ENCODE measurements around the gene ARID5B.

The ARID5B gene

GRCh38 chr10:62103857-62104256, 202.4 kb downstream of the ARID5B start:
- no peak for DNase-seq (ENCODE audit: low read depth)

DNA sequence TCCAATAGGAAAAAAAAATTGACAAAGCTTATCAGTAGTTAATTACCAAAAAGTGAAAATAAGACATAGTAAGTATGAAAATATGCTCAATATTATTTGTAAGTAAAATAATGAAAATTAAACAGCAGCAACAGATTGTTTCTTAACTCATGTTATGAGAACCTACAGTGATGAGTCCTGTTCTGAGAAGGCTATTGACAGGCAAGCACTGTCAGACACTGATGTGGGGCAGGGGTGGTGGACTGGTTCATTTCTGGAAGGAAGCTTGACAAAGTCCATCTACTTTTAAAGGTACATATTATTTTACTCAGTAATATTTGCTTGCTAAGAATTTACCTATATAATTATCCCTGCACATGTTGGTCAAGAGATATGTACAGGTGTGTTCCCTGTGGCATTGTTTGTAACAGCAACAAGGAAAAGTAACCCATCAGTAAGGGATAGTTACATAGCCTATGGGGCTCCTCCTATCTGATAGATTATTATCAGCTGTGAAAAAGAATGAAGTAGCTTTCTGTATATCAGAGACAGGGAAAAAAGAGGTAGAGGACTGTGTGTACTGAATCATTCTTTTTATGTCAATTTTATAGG, 205.5 kb downstream of the ARID5B start:
- DNase-seq (ENCODE audit: low read depth): no peak

DNA sequence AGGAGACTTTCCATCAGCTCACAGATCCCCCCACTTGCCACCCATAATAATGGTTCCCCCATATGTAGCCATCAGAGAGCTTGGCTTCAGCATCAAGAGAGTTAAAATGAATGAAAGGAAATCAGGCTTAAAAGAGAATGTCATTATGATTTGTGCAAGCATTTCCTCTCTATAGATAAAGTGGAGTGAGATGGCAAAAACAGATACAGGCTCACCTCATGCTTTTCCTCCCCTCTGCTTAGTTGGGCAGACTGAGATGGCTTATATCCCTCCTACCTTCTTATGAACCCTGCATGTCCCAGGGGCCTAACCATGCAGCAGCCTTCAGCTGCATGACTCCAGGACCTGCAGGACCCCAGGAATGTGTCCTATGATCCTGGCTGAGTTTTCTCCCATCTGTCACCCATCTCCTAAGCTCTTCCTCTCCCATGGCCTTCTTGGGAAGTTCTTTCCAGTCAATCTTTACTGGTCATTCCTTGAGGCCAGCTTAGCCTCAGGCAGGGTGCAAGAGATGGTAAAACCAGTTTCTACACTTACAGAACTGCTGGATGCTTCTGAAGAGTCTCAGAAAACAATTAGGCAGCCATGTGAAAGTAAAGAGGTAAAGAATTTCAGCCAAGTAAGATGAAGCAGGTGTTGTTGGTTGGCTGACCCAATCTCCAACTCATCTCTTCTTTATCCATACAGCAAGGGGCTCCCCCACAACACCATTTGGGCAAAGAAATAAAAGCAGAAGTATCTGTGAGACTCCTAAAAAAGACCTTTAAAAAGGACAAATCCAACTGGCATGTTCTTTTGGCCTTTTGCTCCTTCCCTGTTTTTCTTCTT, 207.5 kb downstream of the ARID5B start:
- DNase-seq (ENCODE audit: low read depth): no peak

DNA sequence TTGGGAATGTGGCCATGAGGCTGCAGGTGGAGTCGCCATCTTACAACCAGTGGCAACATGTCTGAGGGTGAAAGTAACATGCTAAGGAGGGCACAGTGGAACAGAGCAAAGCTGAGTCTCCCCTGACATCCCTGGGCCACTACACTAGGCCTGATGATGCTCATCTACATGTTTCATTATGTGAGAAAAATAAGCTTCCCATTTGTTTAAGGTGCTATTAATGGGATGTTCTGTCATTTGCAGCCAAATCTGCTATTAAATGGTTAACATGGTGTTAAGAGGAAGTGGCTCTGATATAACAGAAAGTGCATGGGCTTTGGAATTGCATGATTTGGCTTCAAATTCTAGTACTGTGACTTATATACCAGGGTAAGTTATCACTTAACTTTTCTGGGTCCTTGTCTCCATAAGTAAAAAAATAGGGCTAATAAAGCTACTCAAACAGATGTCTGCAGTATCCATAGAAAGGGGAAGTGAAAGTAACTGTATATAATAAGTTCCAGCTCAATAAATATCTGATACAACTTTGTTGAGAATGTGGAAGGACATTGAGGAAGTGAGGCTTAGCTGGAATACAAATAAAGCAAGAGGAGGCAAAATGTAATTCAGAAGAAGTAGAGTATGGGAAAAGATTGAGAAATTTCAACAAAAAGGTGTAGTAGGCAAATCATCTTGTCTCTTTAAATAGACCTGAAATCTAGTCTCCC, 208.2 kb downstream of the ARID5B start:
- DNase-seq (ENCODE audit: low read depth): no peak

GRCh38 chr10:62112300-62112699, 210.8 kb downstream of the ARID5B start:
- no peak for DNase-seq (ENCODE audit: low read depth)

DNA sequence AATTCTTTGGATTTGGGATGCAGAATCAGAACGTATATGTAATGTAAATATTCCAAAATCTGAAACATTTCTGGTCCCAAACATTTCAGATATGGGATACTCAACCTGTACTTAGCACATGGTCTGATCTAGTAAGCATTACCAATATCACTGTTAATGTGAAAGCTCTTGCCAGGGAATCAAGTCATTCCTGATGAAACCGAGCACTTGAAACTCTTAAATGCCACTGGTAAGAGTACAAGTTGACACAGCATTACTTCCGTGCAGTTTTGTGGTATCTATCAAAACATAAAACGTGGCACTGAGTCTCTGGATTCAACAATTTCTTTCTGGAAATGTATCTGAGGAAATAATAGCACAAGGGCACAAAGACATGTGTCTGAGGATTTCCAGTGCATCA, 211.5 kb downstream of the ARID5B start:
- DNase-seq (ENCODE audit: low read depth): no peak

- DNase-seq (ENCODE audit: low read depth): no peak
Measured at GRCh38 chr10:62113680-62114079, 212.2 kb downstream of the ARID5B start.

- DNase-seq (ENCODE audit: low read depth): no peak
Measured at GRCh38 chr10:62115321-62115720, 213.8 kb downstream of the ARID5B start.

DNA sequence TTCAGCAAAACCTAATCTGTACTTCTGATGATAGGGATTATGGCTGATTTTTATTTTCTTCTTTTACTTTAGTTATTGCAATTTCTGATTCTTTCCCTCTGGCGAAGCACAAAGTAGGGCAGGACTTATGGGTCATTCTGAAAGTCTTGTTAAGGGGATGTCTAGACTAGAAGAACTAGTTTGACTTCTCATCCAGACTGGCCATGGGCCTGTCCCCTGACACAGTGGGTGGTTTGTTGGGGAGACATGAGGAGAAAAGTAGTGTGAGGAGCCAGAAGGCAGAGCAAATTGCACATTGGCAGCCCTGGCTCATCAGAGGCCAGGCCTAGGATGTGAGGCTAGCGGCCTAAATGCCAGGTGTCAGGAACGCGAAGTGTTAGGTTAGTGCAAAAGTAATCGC, 214.3 kb downstream of the ARID5B start:
- no peak for DNase-seq (ENCODE audit: low read depth)

GRCh38 chr10:62116896-62117295, 215.4 kb downstream of the ARID5B start:
- DNase-seq (ENCODE audit: low read depth): no peak

GRCh38 chr10:62121187-62121530, 219.7 kb downstream of the ARID5B start:
- no peak for DNase-seq (ENCODE audit: low read depth)

DNA sequence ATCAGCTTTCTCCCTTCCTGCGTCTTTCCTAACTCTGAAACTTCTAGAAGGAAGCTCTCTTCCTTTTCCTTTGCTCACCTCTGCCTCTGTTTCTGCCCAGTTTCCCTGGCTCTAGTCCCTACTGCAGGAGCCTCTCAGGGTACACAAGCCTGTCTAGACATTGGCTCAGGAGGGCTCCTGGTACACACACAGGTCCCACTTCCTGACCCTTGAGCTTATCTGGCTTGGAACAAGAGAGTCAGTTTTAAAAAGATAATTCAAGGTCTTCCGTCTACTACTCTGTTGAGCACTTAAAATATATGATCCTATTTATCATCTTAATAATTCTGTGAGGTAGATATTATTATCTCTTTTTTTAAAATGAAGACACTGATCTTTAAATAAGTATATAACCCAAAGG, 226.5 kb downstream of the ARID5B start:
- DNase-seq (ENCODE audit: low read depth): no peak

- no peak for DNase-seq (ENCODE audit: low read depth)
Measured at GRCh38 chr10:62130948-62131347, 229.4 kb downstream of the ARID5B start.

- DNase-seq (ENCODE audit: low read depth): no peak
Measured at GRCh38 chr10:62131724-62132123, 230.2 kb downstream of the ARID5B start.

DNA sequence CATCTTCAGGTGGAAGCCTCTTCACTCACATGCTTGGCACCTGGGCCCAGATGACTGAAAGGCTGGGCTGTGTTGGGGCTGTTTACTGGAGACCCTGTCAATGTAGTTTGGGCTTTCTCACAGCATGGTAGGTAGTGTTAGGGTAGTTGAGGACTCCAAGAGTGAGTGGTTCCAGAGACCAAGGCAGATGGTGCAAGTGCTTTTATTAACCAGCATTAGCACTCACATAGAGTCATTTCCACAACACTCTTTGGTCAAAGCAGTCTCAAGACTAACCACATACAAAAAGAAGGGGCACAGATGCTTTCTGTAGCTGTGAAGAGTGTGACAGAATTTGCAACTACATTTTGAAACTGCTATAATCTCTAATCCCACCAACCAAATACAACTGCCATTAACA, 232.1 kb downstream of the ARID5B start:
- no peak for DNase-seq (ENCODE audit: low read depth)

GRCh38 chr10:62136931-62137330, 235.4 kb downstream of the ARID5B start:
- no peak for DNase-seq (ENCODE audit: low read depth)
